ENCODE results near the gene KCNMB3.

The KCNMB3 gene

DNA sequence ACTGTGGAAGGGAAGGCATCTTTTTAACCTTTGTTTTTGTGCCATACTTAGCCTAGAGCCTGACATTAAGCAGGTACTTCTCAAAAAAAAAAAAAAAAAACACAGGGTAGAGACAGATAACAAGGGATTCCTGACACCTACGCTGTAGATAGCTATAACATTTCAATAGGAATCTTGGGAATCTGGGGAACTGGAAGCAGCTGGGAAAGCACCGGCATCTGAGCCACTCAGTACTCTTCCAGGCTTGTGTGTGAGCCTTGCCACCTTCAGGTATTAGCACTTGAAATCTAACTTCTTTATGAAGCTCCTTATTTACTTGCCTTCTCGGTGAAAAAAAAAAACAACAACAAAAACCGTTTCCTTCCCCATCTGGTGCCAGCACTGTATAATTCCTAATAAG lies 56.0 kb downstream of the KCNMB3 start:
- Histone ChIP-seq H3K9me3 (ENCODE audit: insufficient read depth, low read depth, low read length) (no peaks in the 10 kb centered on the region), H4K20me1 (ENCODE audit: insufficient read depth, low read length, poor library complexity, severe bottlenecking) (peaks cover 26% of the 10 kb centered on the region), H3K4me2 (ENCODE audit: low read depth, low read length, poor library complexity, severe bottlenecking) (no peak overlapping the region), H3F3A (ENCODE audit: low read depth) (0 out of 2 replicates have a peak, but pooled peaks cover 2% of the 10 kb centered on the region), H3K9me2 (replicated peaks; ENCODE audit: low read depth, low read length) (no peaks in the 10 kb centered on the region), H3K4me3 (ENCODE audit: low read length, poor library complexity, severe bottlenecking) (no peak overlapping the region), H3K4me1 (ENCODE audit: insufficient read depth, low read length, poor library complexity, severe bottlenecking) (peaks cover 35% of the 10 kb centered on the region), H3K9ac (ENCODE audit: low read depth, low read length, poor library complexity, severe bottlenecking) (no peak overlapping the region), H2AFZ (ENCODE audit: low read length) (no peak overlapping the region), H3K79me2 (ENCODE audit: insufficient read depth, low read length) (peaks cover 67% of the 10 kb centered on the region), H3K27me3 (ENCODE audit: insufficient read depth, low read length, poor library complexity, severe bottlenecking) (no peaks in the 10 kb centered on the region), H3K36me3 (ENCODE audit: insufficient read depth, low read length) (peaks cover 4% of the 10 kb centered on the region; the same call in 1 of the 2 replicates)
- TF ChIP-seq EZH2phosphoT487 (IDR thresholded peaks at IDR 0.05; ENCODE audit: borderline replicate concordance), result no peak
- TF ChIP-seq, protein P1, sequence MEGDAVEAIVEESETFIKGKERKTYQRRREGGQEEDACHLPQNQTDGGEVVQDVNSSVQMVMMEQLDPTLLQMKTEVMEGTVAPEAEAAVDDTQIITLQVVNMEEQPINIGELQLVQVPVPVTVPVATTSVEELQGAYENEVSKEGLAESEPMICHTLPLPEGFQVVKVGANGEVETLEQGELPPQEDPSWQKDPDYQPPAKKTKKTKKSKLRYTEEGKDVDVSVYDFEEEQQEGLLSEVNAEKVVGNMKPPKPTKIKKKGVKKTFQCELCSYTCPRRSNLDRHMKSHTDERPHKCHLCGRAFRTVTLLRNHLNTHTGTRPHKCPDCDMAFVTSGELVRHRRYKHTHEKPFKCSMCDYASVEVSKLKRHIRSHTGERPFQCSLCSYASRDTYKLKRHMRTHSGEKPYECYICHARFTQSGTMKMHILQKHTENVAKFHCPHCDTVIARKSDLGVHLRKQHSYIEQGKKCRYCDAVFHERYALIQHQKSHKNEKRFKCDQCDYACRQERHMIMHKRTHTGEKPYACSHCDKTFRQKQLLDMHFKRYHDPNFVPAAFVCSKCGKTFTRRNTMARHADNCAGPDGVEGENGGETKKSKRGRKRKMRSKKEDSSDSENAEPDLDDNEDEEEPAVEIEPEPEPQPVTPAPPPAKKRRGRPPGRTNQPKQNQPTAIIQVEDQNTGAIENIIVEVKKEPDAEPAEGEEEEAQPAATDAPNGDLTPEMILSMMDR (conservative IDR thresholded peaks at IDR 0.05; ENCODE audit: low read length), result no peak

All from Loucy (cell line).